ENCODE measurements around the gene MFSD2A. TPM values are rescaled to one million over a fixed set of nuclear protein-coding genes. Genes with fewer than 3 reads are reported as not detected.
"Not testable (repeated sequence)": the region's sequence is repeated elsewhere in the genome, so short reads cannot be mapped to it uniquely, and the experiment has no call there.

The MFSD2A gene
- polyA plus RNA-seq, 3 donors = 1.7 to 2.7 (median 2.5) TPM

DNA sequence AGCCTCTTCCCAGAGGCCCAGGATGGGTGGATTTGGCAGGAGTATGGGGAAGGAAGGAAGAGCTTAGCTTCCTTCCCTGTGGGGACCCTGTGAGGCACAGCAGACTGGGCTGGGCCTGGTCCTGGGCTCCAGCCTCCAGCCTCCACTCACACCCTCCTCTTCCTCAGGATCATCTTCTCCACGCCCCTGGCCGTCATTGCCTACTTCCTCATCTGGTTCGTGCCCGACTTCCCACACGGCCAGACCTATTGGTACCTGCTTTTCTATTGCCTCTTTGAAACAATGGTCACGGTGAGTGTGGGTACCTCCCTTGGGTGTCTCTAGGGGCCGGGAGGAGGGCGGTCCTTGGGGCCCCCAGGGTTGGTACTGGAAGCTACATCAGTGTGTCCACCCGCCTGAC lies 10.1 kb downstream of the MFSD2A start:
- DNase-seq = no peak

DNA sequence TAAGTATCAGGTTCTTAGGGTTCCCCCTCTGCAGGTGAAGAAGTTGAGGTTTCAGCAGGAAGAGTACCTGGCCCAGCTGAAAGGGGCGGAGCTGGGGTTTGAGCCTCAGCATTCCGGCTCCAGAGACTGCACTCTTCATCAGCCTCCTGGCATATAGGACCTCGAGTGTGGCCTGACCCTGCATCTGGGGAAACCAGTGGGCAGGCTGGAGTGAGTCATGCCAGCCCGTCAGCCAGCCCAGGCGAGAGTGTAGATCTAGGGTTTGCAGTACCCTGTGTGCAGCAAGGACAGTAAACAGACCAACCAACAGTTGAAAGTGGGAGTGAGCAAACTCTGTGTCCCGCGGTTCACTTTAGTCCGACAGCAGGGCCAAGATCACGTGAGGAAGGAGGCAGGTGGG lies 14.1 kb downstream of the MFSD2A start:
- no peak for DNase-seq

- no peak for DNase-seq
Observed at GRCh38 chr1:39969531-39970270, 14.8 kb downstream of the MFSD2A start.

- no peak for DNase-seq
Observed at GRCh38 chr1:39970274-39970673, 15.3 kb downstream of the MFSD2A start.

DNA sequence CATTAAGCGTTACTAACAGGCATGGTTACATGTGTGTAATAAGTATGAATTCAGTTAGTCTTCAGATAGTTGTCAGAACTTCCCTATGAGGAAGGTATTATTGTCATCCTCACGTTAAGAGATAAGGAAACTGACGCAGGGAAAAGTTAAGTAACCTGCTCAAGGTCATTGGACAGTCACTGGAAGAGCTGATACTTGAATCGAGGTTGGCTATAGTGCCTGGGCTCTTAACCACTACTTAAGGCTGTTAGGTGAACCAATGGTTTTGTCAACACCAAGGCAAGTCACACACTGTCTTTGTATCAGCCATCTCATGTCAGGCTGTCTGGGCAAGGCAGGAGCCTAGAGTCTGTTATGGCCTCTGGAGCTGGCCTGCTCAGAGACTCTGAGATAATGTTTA lies 16.2 kb downstream of the MFSD2A start:
- no peak for DNase-seq

- peak; percentile 42 for DNase-seq
Observed at GRCh38 chr1:39973503-39974135, 18.7 kb downstream of the MFSD2A start.

- DNase-seq = no peak
Observed at GRCh38 chr1:39976732-39977131, 21.8 kb downstream of the MFSD2A start.

GRCh38 chr1:39977202-39977601 lies 22.3 kb downstream of the MFSD2A start:
- no peak for DNase-seq

- no peak for DNase-seq
Observed at GRCh38 chr1:39979654-39980053, 24.7 kb downstream of the MFSD2A start.

GRCh38 chr1:39980555-39981313 lies 25.8 kb downstream of the MFSD2A start:
- DNase-seq = no peak

- no peak for DNase-seq
Observed at GRCh38 chr1:39981385-39981784, 26.4 kb downstream of the MFSD2A start.

DNA sequence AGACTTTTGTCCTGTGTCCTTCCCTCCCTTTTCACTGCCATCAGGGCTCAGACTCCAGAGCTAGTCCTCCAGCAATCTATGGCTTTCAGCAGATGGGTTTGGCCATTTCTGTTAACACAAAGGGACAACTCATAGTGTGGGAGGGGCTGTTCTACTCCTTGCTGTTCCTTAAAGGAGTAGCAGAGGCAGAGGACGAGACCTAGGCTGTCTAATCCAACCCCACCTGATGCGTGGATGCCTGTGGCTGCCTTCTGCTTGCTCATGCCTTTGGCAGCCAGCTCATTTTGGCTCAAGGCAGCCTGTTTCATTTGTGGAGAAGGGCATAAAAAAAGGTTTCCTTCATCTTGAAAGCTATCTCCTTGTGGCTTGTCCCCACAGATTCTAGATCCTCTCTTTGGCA lies 27.0 kb downstream of the MFSD2A start:
- DNase-seq = no peak

- DNase-seq = not testable (repeated sequence)
Observed at GRCh38 chr1:39984480-39984879, 29.5 kb downstream of the MFSD2A start.

DNA sequence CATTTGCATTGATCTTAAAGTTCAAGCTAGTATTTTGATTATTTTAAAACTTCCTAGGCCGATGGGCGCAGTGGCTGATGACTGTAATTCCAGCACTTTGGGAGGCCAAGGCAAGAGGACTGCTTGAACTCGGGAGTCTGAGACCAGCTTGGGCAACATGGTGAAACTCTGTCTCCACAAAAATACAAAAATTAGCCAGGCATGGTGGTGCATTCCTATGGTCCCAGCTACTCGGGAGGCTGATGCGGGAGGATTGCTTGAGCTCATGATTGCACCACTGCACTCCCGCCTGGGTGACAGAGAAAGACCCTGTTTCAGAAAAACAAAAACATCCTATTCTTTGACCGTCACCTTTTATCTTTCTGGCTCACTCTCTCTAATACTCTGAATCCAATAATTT lies 30.0 kb downstream of the MFSD2A start:
- DNase-seq = no peak

GRCh38 chr1:39987869-39988268 lies 32.9 kb downstream of the MFSD2A start:
- no peak for DNase-seq

DNA sequence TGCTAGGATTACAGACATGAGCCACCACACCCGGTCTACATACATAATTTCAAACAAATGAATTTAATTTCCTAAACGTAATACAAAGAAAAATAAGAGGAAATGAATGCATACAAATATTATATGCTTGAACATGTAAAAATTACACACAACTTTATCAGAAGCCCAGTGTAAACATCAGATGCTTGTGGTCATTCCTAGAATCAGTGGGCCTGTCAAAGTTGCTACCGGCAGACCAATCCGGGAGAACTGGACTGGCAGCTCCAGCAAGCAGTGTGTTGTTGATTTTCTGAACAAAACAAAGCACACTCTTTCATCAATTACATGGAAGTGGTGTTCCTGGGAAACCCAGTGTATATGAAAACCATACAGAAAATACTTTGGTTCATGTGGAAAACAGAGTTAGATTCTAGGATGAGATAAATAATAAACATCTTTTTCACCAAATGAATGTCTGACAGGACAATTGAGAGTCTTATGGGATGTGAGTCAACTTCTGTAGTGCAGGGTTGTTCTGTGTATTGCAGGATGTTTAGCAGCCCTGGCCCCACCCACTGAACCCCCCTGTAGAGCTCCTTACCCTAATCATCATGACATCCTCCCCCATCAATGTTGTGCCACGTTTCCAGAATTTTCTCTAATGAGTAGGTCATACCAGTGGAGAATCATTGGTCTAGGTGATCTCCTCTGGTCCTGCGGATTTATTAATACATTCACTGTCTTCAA lies 33.8 kb downstream of the MFSD2A start:
- DNase-seq = no peak

- no peak for DNase-seq
Observed at GRCh38 chr1:39990428-39990827, 35.5 kb downstream of the MFSD2A start.

DNA sequence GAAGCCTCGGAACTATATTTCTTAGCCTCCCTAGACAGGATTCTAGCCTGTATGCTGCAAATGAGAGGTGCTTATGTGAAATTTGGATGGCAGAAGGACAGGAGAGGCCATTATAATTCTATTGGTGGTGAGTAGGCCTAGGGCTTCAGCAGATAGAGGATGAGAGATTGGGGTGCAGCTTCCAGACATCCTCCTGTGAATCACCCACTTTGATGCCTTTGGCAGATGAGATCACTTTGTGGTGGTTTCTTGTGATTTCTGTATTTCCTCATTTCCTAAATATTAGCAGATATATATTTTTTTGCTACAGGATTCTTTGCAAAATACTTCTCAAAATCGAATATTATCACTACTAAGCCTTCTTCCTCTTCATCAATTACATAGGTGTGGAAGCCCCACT lies 37.3 kb downstream of the MFSD2A start:
- no peak for DNase-seq

GRCh38 chr1:39992888-39993287 lies 37.9 kb downstream of the MFSD2A start:
- DNase-seq = no peak

- no peak for DNase-seq
Observed at GRCh38 chr1:39995973-39996393, 41.0 kb downstream of the MFSD2A start.

DNA sequence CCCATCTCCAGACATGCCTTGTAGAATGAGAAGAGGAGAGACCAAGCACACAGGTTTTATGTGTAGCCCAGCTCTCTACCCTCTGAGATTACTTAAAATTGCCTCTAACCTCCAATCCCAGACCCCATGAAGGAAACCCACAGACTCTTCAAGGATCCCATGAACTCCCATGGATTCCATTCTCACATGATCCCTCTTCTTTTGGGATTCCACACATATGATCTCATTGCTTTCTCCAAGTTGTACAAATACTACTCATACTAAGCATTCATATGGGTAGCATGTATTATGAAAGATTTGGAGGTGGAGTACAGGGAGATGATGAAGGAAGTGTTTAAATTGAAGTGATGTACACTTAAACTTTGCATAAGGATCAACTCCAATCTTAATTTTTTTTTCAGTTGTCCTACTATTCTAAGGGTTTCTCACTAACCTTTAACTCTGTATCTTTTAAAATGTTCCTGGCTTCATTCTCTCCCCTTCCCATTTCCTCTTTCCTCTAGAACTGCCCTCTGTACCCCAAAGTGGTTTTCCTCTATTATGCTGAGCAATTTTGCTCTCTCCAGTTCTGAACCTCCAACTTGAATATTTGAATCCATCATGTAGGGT lies 41.6 kb downstream of the MFSD2A start:
- DNase-seq = no peak

DNA sequence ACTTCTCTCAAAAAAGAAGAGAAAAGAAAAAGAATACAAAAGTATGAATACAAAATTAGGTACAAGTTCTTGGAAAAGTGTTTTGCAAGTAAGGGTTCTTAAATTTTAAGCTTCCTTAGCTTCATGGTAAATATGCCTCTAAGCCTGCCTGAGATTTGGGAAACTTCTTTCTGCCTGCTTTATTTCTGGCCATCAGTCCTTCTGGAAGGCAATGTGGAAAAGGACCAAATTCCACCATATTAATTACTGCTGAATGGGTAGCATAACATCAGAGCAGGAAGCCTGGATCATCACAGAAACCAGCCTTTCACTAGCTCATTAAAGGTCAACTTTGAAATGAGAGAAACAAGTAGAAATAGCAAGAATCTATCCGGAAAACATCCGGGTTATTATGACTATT lies 46.5 kb downstream of the MFSD2A start:
- DNase-seq = no peak
